K562 (cell line): Measurements from ENCODE around the gene HOXB1. TPM values are rescaled to one million over a fixed set of nuclear protein-coding genes. Genes with fewer than 3 reads are reported as not detected.

Source experiments
- ARID1B ChIP-seq: fragments of 450-650 bp; IDR thresholded peaks from 2 replicates; pipeline ENCODE4 v1.6.1; 2016; ENCODE audit warnings: antibody characterized with exemption, mild to moderate bottlenecking, inconsistent platforms
- ARNT ChIP-seq, 2 experiments: fragments of 450-650 bp; IDR thresholded peaks; 2 replicates each; pipeline ENCODE4 v1.6.1; 2016; ENCODE audit warnings: mild to moderate bottlenecking in 1 of 2
- ELF2 ChIP-seq: fragments of 250-450 bp; sonication (Bioruptor Pico); IDR thresholded peaks from 2 replicates; pipeline ENCODE4 v1.5.0; 2021; ENCODE audit warnings: mild to moderate bottlenecking
- FOXK2 ChIP-seq, 2 experiments: fragments of 450-650 bp; IDR thresholded peaks in 1 of 2; conservative IDR thresholded peaks in 1 of 2; 2 replicates each; pipeline ENCODE4 v1.6.1; 2016; ENCODE audit warnings: low read depth in 2 of 2, mild to moderate bottlenecking in 1 of 2
- GATAD2B ChIP-seq: fragments of 450-650 bp; IDR thresholded peaks from 2 replicates; pipeline ENCODE4 v1.6.1; 2017; ENCODE audit warnings: mild to moderate bottlenecking, borderline replicate concordance
- KLF10 ChIP-seq: fragments of 250-450 bp; sonication (Bioruptor Pico); IDR thresholded peaks from 2 replicates; pipeline ENCODE4 v1.6.1; 2021; ENCODE audit warnings: matching md5 sums
- RHOXF2B ChIP-seq: fragments of 250-450 bp; sonication (Bioruptor Pico); conservative IDR thresholded peaks from 2 replicates; pipeline ENCODE4 v1.5.1; 2021
- TEAD4 ChIP-seq, 2 experiments: sonication (generic) in 1 of 2; formaldehyde crosslinking in 1 of 2; IDR thresholded peaks; 2 replicates each; pipeline versions ENCODE4 v1.6.1 to v1.8.0; 2012 to 2022; ENCODE audit warnings: borderline replicate concordance in 1 of 2, inconsistent platforms in 1 of 2, low read length in 1 of 2, mild to moderate bottlenecking in 1 of 2, missing genetic modification reagents in 1 of 2
- TOE1 ChIP-seq, 2 experiments: fragments of 450-650 bp in 1 of 2; sonication (generic) in 1 of 2; formaldehyde crosslinking in 1 of 2; IDR thresholded peaks; 2 replicates each; pipeline versions ENCODE4 v1.7.1 to v1.8.0; 2016 to 2022; ENCODE audit warnings: borderline replicate concordance in 2 of 2, mild to moderate bottlenecking in 2 of 2, antibody characterized with exemption in 1 of 2, inconsistent platforms in 1 of 2, low read depth in 1 of 2, missing genetic modification reagents in 1 of 2, moderate library complexity in 1 of 2
- ZKSCAN8 ChIP-seq: fragments of 200-800 bp; sonication (Bioruptor generic); IDR thresholded peaks from 2 replicates; pipeline ENCODE4 v1.6.1; 2016; ENCODE audit warnings: missing genetic modification characterization, missing compliant biosample characterization
- polyA plus RNA-seq, 8 experiments: library from polyadenylated mRNA; depleted of rRNA in 4 of 8; stranded (reverse) in 5 of 8; unstranded in 3 of 8; fragments of >200 nt; fragmentation: Nextera tagmentation in 2 of 8; fragmentation: Illumina TruSeq in 1 of 8; extraction: Ambion mirVana in 2 of 8; extraction: Trizol in 1 of 8; gene quantifications; 2 replicates each; pipeline versions ENCODE4 v1.2.1 to v1.2.3, GENCODE V29; 2011 to 2014; ENCODE audit warnings: inconsistent platforms in 1 of 8, missing spikeins in 1 of 8
- total RNA-seq, 7 experiments: library from RNA; depleted of rRNA in 6 of 7; stranded (reverse); fragments of >200 nt in 6 of 7; fragmentation: Illumina TruSeq in 2 of 7; extraction: Trizol in 2 of 7; gene quantifications; 2 replicates each; pipeline versions ENCODE4 v1.2.1 to v1.2.3, GENCODE V29; 2011 to 2021; ENCODE audit warnings: low replicate concordance in 1 of 7
- TF ChIP-seq, protein P1 (sequence below), 2 experiments: fragments of 200-800 bp in 1 of 2; sonication (Bioruptor generic) in 1 of 2; sonication (generic) in 1 of 2; formaldehyde crosslinking in 1 of 2; IDR thresholded peaks in 1 of 2; conservative IDR thresholded peaks in 1 of 2; 2 replicates each; pipeline versions ENCODE4 v1.5.0 to v1.6.1; 2016 to 2020; ENCODE audit warnings: missing compliant biosample characterization in 1 of 2, missing genetic modification characterization in 1 of 2, missing genetic modification reagents in 1 of 2
- TF ChIP-seq, protein P2 (sequence below): fragments of 200-800 bp; sonication (Bioruptor generic); IDR thresholded peaks from 2 replicates; pipeline ENCODE4 v1.6.1; 2016; ENCODE audit warnings: missing genetic modification characterization, missing compliant biosample characterization
- TF ChIP-seq, protein P3 (sequence below): sonication (generic); formaldehyde crosslinking; IDR thresholded peaks from 2 replicates; pipeline ENCODE4 v1.8.0; 2023; ENCODE audit warnings: mild to moderate bottlenecking, missing genetic modification reagents
- TF ChIP-seq, protein P4 (sequence below): fragments of 150-350 bp; IDR thresholded peaks from 2 replicates; pipeline ENCODE4 v1.6.1; 2014; ENCODE audit warnings: low read depth, mild to moderate bottlenecking, low read length, borderline replicate concordance

The HOXB1 gene
- total and polyA plus RNA-seq, 9 of the 15 experiments (the other 6 are each of a cell fraction or from before 2014, with no cell fraction given), result 0.04 TPM; not detected in 8

DNA sequence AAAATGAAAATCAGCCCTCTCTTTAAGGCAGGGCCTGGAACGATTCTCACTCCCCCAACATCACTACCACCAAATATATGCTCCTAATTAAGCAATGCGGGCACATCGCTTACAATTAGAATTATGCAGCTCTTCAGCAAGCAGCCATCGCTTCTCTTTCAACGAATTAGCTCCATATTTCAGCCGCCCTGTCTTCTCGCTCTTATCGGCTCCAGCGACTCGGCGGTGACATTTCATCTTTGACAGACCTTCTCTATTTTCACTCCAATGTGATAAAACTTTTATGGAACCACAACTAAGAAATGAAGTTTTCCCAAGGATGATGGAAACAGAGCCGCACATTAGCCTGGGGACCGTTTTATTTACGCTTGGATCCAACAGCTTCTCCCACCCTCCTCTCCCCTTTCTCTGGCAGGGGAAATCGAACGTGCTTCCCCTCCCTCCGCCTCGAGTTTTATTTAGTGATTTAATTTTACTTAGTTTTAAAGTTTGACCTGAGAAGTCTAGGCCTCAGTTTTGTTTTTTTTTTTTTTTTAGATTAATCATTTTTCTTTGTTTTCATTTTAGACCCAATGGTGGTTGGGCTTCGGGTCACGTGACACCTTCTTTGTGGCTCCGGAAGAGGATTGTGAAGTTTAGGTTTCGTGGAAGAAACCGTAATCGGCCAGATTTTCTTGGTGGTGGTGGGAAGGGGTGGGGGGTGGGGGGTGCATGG is 17.2 kb upstream of the HOXB1 start (continued):
- TF ChIP-seq, protein P1, sequence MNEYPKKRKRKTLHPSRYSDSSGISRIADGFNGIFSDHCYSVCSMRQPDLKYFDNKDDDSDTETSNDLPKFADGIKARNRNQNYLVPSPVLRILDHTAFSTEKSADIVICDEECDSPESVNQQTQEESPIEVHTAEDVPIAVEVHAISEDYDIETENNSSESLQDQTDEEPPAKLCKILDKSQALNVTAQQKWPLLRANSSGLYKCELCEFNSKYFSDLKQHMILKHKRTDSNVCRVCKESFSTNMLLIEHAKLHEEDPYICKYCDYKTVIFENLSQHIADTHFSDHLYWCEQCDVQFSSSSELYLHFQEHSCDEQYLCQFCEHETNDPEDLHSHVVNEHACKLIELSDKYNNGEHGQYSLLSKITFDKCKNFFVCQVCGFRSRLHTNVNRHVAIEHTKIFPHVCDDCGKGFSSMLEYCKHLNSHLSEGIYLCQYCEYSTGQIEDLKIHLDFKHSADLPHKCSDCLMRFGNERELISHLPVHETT (CRISPR knock-in tag; conservative IDR thresholded peaks at IDR 0.05 in 1 of 2, IDR thresholded peaks at IDR 0.05 in 1 of 2), result peak in 1 of 2 experiments; percentile 53; a peak in 2 of 4 replicates
- TF ChIP-seq KLF10 (CRISPR knock-in tag) (no peak), GATAD2B (no peak), ARNT (IDR thresholded peaks at IDR 0.05) (peak; percentile 56 to 62; a peak in 2 of 4 replicates), ELF2 (CRISPR knock-in tag) (no peak), RHOXF2B (CRISPR knock-in tag) (no peak), ARID1B (peak; percentile 76), TEAD4 (IDR thresholded peaks at IDR 0.05; ENCODE audit: low read length) (peak; percentile 40), TEAD4 (CRISPR knock-in tag; IDR thresholded peaks at IDR 0.05; ENCODE audit: borderline replicate concordance) (no peak), TOE1 (IDR thresholded peaks at IDR 0.05; ENCODE audit: borderline replicate concordance) (peak; percentile 99), TOE1 (CRISPR knock-in tag; IDR thresholded peaks at IDR 0.05; ENCODE audit: borderline replicate concordance, low read depth) (no peak), FOXK2 (conservative IDR thresholded peaks at IDR 0.05 in 1 of 2, IDR thresholded peaks at IDR 0.05 in 1 of 2; ENCODE audit: low read depth in 2 of 2) (peak; percentile 93 to 96), ZKSCAN8 (CRISPR knock-in tag) (peak; percentile 53; the same call in 1 of the 2 replicates)
- TF ChIP-seq, protein P2, sequence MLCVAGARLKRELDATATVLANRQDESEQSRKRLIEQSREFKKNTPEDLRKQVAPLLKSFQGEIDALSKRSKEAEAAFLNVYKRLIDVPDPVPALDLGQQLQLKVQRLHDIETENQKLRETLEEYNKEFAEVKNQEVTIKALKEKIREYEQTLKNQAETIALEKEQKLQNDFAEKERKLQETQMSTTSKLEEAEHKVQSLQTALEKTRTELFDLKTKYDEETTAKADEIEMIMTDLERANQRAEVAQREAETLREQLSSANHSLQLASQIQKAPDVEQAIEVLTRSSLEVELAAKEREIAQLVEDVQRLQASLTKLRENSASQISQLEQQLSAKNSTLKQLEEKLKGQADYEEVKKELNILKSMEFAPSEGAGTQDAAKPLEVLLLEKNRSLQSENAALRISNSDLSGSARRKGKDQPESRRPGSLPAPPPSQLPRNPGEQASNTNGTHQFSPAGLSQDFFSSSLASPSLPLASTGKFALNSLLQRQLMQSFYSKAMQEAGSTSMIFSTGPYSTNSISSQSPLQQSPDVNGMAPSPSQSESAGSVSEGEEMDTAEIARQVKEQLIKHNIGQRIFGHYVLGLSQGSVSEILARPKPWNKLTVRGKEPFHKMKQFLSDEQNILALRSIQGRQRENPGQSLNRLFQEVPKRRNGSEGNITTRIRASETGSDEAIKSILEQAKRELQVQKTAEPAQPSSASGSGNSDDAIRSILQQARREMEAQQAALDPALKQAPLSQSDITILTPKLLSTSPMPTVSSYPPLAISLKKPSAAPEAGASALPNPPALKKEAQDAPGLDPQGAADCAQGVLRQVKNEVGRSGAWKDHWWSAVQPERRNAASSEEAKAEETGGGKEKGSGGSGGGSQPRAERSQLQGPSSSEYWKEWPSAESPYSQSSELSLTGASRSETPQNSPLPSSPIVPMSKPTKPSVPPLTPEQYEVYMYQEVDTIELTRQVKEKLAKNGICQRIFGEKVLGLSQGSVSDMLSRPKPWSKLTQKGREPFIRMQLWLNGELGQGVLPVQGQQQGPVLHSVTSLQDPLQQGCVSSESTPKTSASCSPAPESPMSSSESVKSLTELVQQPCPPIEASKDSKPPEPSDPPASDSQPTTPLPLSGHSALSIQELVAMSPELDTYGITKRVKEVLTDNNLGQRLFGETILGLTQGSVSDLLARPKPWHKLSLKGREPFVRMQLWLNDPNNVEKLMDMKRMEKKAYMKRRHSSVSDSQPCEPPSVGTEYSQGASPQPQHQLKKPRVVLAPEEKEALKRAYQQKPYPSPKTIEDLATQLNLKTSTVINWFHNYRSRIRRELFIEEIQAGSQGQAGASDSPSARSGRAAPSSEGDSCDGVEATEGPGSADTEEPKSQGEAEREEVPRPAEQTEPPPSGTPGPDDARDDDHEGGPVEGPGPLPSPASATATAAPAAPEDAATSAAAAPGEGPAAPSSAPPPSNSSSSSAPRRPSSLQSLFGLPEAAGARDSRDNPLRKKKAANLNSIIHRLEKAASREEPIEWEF, result peak; percentile 20
- TF ChIP-seq, protein P3, sequence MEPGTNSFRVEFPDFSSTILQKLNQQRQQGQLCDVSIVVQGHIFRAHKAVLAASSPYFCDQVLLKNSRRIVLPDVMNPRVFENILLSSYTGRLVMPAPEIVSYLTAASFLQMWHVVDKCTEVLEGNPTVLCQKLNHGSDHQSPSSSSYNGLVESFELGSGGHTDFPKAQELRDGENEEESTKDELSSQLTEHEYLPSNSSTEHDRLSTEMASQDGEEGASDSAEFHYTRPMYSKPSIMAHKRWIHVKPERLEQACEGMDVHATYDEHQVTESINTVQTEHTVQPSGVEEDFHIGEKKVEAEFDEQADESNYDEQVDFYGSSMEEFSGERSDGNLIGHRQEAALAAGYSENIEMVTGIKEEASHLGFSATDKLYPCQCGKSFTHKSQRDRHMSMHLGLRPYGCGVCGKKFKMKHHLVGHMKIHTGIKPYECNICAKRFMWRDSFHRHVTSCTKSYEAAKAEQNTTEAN (CRISPR knock-in tag), result no peak
- TF ChIP-seq, protein P4, sequence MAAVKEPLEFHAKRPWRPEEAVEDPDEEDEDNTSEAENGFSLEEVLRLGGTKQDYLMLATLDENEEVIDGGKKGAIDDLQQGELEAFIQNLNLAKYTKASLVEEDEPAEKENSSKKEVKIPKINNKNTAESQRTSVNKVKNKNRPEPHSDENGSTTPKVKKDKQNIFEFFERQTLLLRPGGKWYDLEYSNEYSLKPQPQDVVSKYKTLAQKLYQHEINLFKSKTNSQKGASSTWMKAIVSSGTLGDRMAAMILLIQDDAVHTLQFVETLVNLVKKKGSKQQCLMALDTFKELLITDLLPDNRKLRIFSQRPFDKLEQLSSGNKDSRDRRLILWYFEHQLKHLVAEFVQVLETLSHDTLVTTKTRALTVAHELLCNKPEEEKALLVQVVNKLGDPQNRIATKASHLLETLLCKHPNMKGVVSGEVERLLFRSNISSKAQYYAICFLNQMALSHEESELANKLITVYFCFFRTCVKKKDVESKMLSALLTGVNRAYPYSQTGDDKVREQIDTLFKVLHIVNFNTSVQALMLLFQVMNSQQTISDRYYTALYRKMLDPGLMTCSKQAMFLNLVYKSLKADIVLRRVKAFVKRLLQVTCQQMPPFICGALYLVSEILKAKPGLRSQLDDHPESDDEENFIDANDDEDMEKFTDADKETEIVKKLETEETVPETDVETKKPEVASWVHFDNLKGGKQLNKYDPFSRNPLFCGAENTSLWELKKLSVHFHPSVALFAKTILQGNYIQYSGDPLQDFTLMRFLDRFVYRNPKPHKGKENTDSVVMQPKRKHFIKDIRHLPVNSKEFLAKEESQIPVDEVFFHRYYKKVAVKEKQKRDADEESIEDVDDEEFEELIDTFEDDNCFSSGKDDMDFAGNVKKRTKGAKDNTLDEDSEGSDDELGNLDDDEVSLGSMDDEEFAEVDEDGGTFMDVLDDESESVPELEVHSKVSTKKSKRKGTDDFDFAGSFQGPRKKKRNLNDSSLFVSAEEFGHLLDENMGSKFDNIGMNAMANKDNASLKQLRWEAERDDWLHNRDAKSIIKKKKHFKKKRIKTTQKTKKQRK, result no peak
